HepG2 (cell line): ENCODE measurements around the gene VARS2. TPM values are rescaled to one million over a fixed set of nuclear protein-coding genes. Genes with fewer than 3 reads are reported as not detected.

Source experiments
- ATAC-seq: fragments of 200-7000 bp; cut with Tn5 transposase; 3 replicates; pipeline ENCODE4 v1.9.1; 2020; ENCODE audit warnings: mild to moderate bottlenecking, moderate library complexity
- BruUV-seq: library from RNA; stranded (reverse); fragments of 400-500 nt; replicated peaks from 2 replicates; lab custom pipeline; 2021; lab: Mats Ljungman, UMichigan
- CTCF ChIA-PET: fragments of 300-600 bp; formaldehyde crosslinking; extraction: SDS; loops from one replicate; lab custom pipeline; 2021; ENCODE audit warnings: low total read pairs, inconsistent platforms, low intra/inter-chr PET ratio; lab: Yijun Ruan, JAX
- POLR2A ChIA-PET: fragments of 350-600 bp; sonication (Branson Sonifier 250); formaldehyde crosslinking; loops from one replicate; lab custom pipeline; 2020; ENCODE audit warnings: antibody characterized with exemption, inconsistent platforms; lab: Yijun Ruan, JAX
- DNase-seq: peaks from one replicate; pipeline ENCODE4 v3.0.0-alpha.2; 2015; ENCODE audit warnings: low spot score
- FAIRE-seq: peaks from 3 replicates; lab custom pipeline; 2011; peaks lifted over from hg19 to GRCh38; lab: Jason Lieb, UNC
- H2AFZ ChIP-seq: one replicate; pipeline ENCODE4 v1.6.1; 2011; ENCODE audit warnings: low read length, inconsistent platforms
- H3K27ac ChIP-seq: fragments of 300-600 bp; 3 replicates; pipeline ENCODE4 v1.8.0; 2011; ENCODE audit warnings: mixed run types, mild to moderate bottlenecking, mixed read lengths, low read length, inconsistent platforms; ENCODE audit not compliant: insufficient read depth; ENCODE audit errors: extremely low read length
- H3K27me3 ChIP-seq, 2 experiments: fragments of 200-600 bp in 1 of 2; 2 replicates in 1 of 2; 3 replicates in 1 of 2; pipeline versions ENCODE4 v1.6.0 to v1.8.0; 2011; ENCODE audit warnings: low read length in 2 of 2, mild to moderate bottlenecking in 2 of 2, moderate library complexity in 2 of 2, inconsistent platforms in 1 of 2; ENCODE audit not compliant: insufficient read depth in 2 of 2, control insufficient read depth in 1 of 2
- H3K36me3 ChIP-seq, 2 experiments: fragments of 200-600 bp in 1 of 2; replicated peaks in 1 of 2; 2 replicates in 1 of 2; 3 replicates in 1 of 2; pipeline versions ENCODE4 v1.5.1 to v1.8.0; 2011; ENCODE audit warnings: low read length in 2 of 2, inconsistent platforms in 1 of 2; ENCODE audit not compliant: insufficient read depth in 2 of 2, control insufficient read depth in 1 of 2
- H3K4me1 ChIP-seq: 2 replicates; pipeline ENCODE4 v1.5.1; 2012; ENCODE audit warnings: low read length, inconsistent platforms; ENCODE audit not compliant: insufficient read depth
- H3K4me2 ChIP-seq: 2 replicates; pipeline ENCODE4 v1.6.0; 2011; ENCODE audit warnings: low read depth, low read length, inconsistent platforms
- H3K4me3 ChIP-seq, 3 experiments: fragments of 200-600 bp in 1 of 3; sonication (generic), shearing (Covaris generic) in 1 of 3; replicated peaks in 1 of 3; 2 replicates each; pipeline ENCODE4 v1.5.1; 2011 to 2016; ENCODE audit warnings: low read length in 3 of 3, inconsistent platforms in 2 of 3, low read depth in 2 of 3, mild to moderate bottlenecking in 2 of 3, control low read depth in 1 of 3, mixed read lengths in 1 of 3; ENCODE audit not compliant: insufficient read depth in 1 of 3
- H3K79me2 ChIP-seq: one replicate; pipeline ENCODE4 v1.6.1; 2011; ENCODE audit warnings: low read length, inconsistent platforms; ENCODE audit not compliant: insufficient read depth
- H3K9ac ChIP-seq: 2 replicates; pipeline ENCODE4 v1.6.0; 2011; ENCODE audit warnings: mild to moderate bottlenecking, low read depth, low read length, inconsistent platforms; ENCODE audit not compliant: insufficient read depth
- H3K9me3 ChIP-seq: 2 replicates; pipeline ENCODE4 v1.5.1; 2012; ENCODE audit warnings: mild to moderate bottlenecking, low read length
- H4K20me1 ChIP-seq: 2 replicates; pipeline ENCODE4 v1.6.0; 2011; ENCODE audit warnings: inconsistent platforms, mild to moderate bottlenecking, low read length, moderate library complexity; ENCODE audit not compliant: insufficient read depth
- GATAD2A ChIP-seq: IDR thresholded peaks from 2 replicates; pipeline ENCODE4 v1.6.1; 2016
- SIN3A ChIP-seq: IDR thresholded peaks from 2 replicates; pipeline ENCODE4 v1.6.1; 2011; ENCODE audit warnings: low read depth, mild to moderate bottlenecking, control low read depth, low read length, borderline replicate concordance
- SMAD1 ChIP-seq: sonication (generic); formaldehyde crosslinking; IDR thresholded peaks from 2 replicates; pipeline ENCODE4 v1.4.0; 2020; ENCODE audit warnings: missing genetic modification reagents, low read depth, mild to moderate bottlenecking, borderline replicate concordance
- STAG1 ChIP-seq: sonication (generic); formaldehyde crosslinking; IDR thresholded peaks from 2 replicates; pipeline ENCODE4 v1.4.0; 2020; ENCODE audit warnings: missing genetic modification reagents
- TBL1XR1 ChIP-seq: fragments of 150-350 bp; IDR thresholded peaks from 2 replicates; pipeline ENCODE4 v1.6.1; 2014; ENCODE audit warnings: borderline replicate concordance, low read length; ENCODE audit not compliant: partially characterized antibody
- TEAD2 ChIP-seq: sonication (generic); formaldehyde crosslinking; IDR thresholded peaks from 2 replicates; pipeline ENCODE4 v1.9.0; 2021; ENCODE audit warnings: missing genetic modification reagents
- ZNF382 ChIP-seq: sonication (generic); formaldehyde crosslinking; IDR thresholded peaks from 2 replicates; pipeline ENCODE4 v1.5.0; 2020; ENCODE audit warnings: missing genetic modification reagents, mild to moderate bottlenecking, borderline replicate concordance
- ZNF672 ChIP-seq: sonication (generic); formaldehyde crosslinking; IDR thresholded peaks from 2 replicates; pipeline ENCODE4 v1.8.1; 2022; ENCODE audit warnings: missing genetic modification reagents
- ZNF747 ChIP-seq: sonication (generic); formaldehyde crosslinking; IDR thresholded peaks from 2 replicates; pipeline ENCODE4 v1.8.1; 2023; ENCODE audit warnings: missing genetic modification reagents, mild to moderate bottlenecking, borderline replicate concordance
- ZNF775 ChIP-seq: sonication (generic); formaldehyde crosslinking; IDR thresholded peaks from 2 replicates; pipeline ENCODE4 v1.4.0; 2020; ENCODE audit warnings: missing genetic modification reagents, mild to moderate bottlenecking, moderate library complexity, borderline replicate concordance
- ZSCAN9 ChIP-seq: IDR thresholded peaks from 2 replicates; pipeline ENCODE4 v1.6.1; 2016; ENCODE audit warnings: borderline replicate concordance
- WGBS: methylation state at CpG from one replicate; pipeline ENCODE4 v1.1.6; 2017; ENCODE audit warnings: low lambda C conversion rate; 5-methylcytosine and 5-hydroxymethylcytosine counted together
- in situ Hi-C: cut with HindIII; loops from 2 replicates; pipeline ENCODE4 v1.10.0; 2017; ENCODE audit warnings: low pct_unique_long_range_greater_than_20kb; ENCODE audit not compliant: extremely low pct_ligation_motif_present
- intact Hi-C: fragments of 100-400 bp; cut with micrococcal nuclease; formaldehyde crosslinking; loops from one replicate; pipeline ENCODE4 v1.10.0; 2022; ENCODE audit not compliant: unreplicated experiment
- polyA plus RNA-seq, 8 experiments: library from polyadenylated mRNA; depleted of rRNA in 3 of 8; stranded (reverse) in 7 of 8; unstranded in 1 of 8; fragments of >200 nt; fragmentation: Illumina TruSeq in 4 of 8; extraction: Trizol in 4 of 8; gene quantifications; 2 replicates each; pipeline versions ENCODE4 v1.2.1 to v1.2.3, GENCODE V29; 2011 to 2016; ENCODE audit warnings: low read depth in 4 of 8, missing spikeins in 1 of 8, mixed read lengths in 1 of 8; ENCODE audit not compliant: insufficient read depth in 1 of 8
- total RNA-seq, 5 experiments: library from RNA; depleted of rRNA; stranded (reverse); fragments of >200 nt; fragmentation: Illumina TruSeq; extraction: Trizol; gene quantifications; 2 replicates each; pipeline ENCODE4 v1.2.3, GENCODE V29; 2016; ENCODE audit warnings: low read depth in 1 of 5
- TF ChIP-seq, protein P1 (sequence below): IDR thresholded peaks from 2 replicates; pipeline ENCODE4 v1.6.1; 2016; ENCODE audit warnings: missing biosample characterization, missing genetic modification reagents, low read depth
- TF ChIP-seq, protein P2 (sequence below): sonication (generic); formaldehyde crosslinking; IDR thresholded peaks from 2 replicates; pipeline ENCODE4 v1.4.0; 2020; ENCODE audit warnings: mild to moderate bottlenecking, low read depth, missing genetic modification reagents
- TF ChIP-seq, protein P3 (sequence below): sonication (generic); formaldehyde crosslinking; IDR thresholded peaks from 2 replicates; pipeline ENCODE4 v1.5.0; 2020; ENCODE audit warnings: missing genetic modification reagents, mild to moderate bottlenecking, borderline replicate concordance
- TF ChIP-seq, protein P4 (sequence below): sonication (generic); formaldehyde crosslinking; IDR thresholded peaks from 2 replicates; pipeline ENCODE4 v1.9.0; 2022; ENCODE audit warnings: missing genetic modification reagents, mild to moderate bottlenecking, borderline replicate concordance

VARS2 gene
- total and polyA plus RNA-seq, 2 of the 13 experiments (the other 11 are each of a cell fraction or from before 2014, with no cell fraction given) = 61.8 to 71.8 TPM

DNA sequence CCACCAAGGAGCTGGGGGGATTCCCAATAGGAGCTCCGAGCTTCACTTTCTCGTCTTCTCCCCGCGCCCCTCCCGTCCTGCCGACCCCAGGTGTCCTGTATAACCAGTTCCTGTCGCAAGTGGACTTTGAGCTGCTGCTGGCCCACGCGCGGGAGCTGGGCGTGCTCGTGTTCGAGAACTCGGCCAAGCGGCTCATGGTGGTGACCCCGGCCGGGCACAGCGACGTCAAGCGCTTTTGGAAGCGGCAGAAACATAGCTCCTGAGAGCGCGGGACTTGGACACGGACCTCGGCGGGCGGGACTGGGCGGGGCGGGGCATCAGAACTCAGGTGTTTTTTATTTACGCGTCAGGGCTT is 340 bp upstream of the VARS2 start:
- peaks cover 21% of the 10 kb centered on the region for H3K79me2 ChIP-seq
- H2AFZ ChIP-seq = no peak overlapping the region
- in situ Hi-C loops (no loop called here), intact Hi-C loops (loop anchor here (1.0 to 2.0 kb wide), 3 partner anchors 85 to 174 kb away; no protein-coding TSS in a partner anchor)
- CTCF ChIA-PET = interaction anchor here (2.1 to 3.1 kb wide), 2 partner anchors 155 to 166 kb away, joined by 9 read pairs; no protein-coding TSS in a partner anchor
- WGBS = 52% methylated on average over 31 of the region's 31 CpGs
- H3K4me3 ChIP-seq = peak overlapping the region in 1 of 3 experiments; percentile 32; a peak in 1 of 6 replicates
- H3K27me3 ChIP-seq = no peaks in the 10 kb centered on the region; a peak in 1 of 5 replicates
- peak overlapping the region; percentile 43; the same call in 1 of the 2 replicates for H3K9ac ChIP-seq
- FAIRE-seq (no peak), ATAC-seq (no peak; the same call in 2 of the 3 replicates), DNase-seq (no peak)
- peak overlapping the region; percentile 97 for H3K4me2 ChIP-seq
- peaks cover 12 to 46% of the 10 kb centered on the region in 2 experiments for H3K36me3 ChIP-seq
- peaks cover 37% of the 10 kb centered on the region for H3K4me1 ChIP-seq
- H3K27ac ChIP-seq = peak overlapping the region; percentile 61
- BruUV-seq = no TSS peak
- POLR2A ChIA-PET = interaction anchor here (0.7 to 3.4 kb wide), 24 partner anchors 8 to 628 kb away, joined by 3 to 24 read pairs (median 4); partner anchors contain the start of genes DDR1, DDX39B, GNL1 and MDC1
- no peaks in the 10 kb centered on the region for H4K20me1 ChIP-seq
- H3K9me3 ChIP-seq = no peaks in the 10 kb centered on the region
- TF ChIP-seq ZNF747 (no peak), ZSCAN9 (no peak), TBL1XR1 (no peak), STAG1 (no peak), SMAD1 (CRISPR knock-in tag) (no peak), SIN3A (no peak), GATAD2A (no peak; the same call in 1 of the 2 replicates), ZNF775 (CRISPR knock-in tag) (0 out of 2 replicates have a peak, but pooled peaks have one; percentile 18), ZNF672 (CRISPR knock-in tag) (peak; percentile 23; the same call in 1 of the 2 replicates), TEAD2 (CRISPR knock-in tag) (no peak), ZNF382 (CRISPR knock-in tag) (no peak)
- TF ChIP-seq, protein P1, sequence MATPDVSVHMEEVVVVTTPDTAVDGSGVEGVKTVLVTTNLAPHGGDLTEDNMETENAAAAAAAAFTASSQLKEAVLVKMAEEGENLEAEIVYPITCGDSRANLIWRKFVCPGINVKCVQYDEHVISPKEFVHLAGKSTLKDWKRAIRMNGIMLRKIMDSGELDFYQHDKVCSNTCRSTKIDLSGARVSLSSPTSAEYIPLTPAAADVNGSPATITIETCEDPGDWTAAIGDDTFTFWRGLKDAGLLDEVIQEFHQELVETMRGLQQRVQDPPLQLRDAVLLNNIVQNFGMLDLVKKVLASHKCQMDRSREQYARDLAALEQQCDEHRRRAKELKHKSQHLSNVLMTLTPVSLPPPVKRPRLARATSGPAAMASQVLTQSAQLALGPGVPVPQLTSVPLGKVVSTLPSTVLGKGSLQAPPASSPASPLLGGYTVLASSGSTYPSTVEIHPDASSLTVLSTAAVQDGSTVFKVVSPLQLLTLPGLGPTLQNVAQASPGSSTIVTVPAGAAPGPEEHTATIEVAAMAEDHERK (CRISPR knock-in tag) = no peak
- TF ChIP-seq, protein P2, sequence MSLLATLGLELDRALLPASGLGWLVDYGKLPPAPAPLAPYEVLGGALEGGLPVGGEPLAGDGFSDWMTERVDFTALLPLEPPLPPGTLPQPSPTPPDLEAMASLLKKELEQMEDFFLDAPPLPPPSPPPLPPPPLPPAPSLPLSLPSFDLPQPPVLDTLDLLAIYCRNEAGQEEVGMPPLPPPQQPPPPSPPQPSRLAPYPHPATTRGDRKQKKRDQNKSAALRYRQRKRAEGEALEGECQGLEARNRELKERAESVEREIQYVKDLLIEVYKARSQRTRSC (CRISPR knock-in tag) = no peak
- TF ChIP-seq, protein P3, sequence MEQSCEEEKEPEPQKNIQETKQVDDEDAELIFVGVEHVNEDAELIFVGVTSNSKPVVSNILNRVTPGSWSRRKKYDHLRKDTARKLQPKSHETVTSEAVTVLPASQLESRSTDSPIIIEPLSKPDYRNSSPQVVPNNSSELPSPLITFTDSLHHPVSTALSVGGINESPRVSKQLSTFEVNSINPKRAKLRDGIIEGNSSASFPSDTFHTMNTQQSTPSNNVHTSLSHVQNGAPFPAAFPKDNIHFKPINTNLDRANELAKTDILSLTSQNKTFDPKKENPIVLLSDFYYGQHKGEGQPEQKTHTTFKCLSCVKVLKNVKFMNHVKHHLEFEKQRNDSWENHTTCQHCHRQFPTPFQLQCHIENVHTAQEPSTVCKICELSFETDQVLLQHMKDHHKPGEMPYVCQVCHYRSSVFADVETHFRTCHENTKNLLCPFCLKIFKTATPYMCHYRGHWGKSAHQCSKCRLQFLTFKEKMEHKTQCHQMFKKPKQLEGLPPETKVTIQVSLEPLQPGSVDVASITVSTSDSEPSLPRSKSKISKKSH (CRISPR knock-in tag) = 0 out of 2 replicates have a peak, but pooled peaks have one; percentile 7
- TF ChIP-seq, protein P4, sequence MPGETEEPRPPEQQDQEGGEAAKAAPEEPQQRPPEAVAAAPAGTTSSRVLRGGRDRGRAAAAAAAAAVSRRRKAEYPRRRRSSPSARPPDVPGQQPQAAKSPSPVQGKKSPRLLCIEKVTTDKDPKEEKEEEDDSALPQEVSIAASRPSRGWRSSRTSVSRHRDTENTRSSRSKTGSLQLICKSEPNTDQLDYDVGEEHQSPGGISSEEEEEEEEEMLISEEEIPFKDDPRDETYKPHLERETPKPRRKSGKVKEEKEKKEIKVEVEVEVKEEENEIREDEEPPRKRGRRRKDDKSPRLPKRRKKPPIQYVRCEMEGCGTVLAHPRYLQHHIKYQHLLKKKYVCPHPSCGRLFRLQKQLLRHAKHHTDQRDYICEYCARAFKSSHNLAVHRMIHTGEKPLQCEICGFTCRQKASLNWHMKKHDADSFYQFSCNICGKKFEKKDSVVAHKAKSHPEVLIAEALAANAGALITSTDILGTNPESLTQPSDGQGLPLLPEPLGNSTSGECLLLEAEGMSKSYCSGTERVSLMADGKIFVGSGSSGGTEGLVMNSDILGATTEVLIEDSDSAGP (CRISPR knock-in tag) = no peak
